Endothelial cell of umbilical vein (primary cell): ENCODE results near the gene PRRT4. TPM values are rescaled to one million over a fixed set of nuclear protein-coding genes. Genes with fewer than 3 reads are reported as not detected.
A peak's percentile ranks its signal among the peaks of the same experiment; 100 is the strongest.

Experiments used
- BruUV-seq: library from RNA; stranded (reverse); fragments of 400-500 nt; replicated peaks from 2 replicates; lab custom pipeline; 2021; lab: Mats Ljungman, UMichigan
- CTCF ChIA-PET: fragments of 300-600, 350-600 bp; sonication (Branson Sonifier 250); formaldehyde crosslinking; loops from one replicate; lab custom pipeline; 2021; ENCODE audit warnings: antibody characterized with exemption, inconsistent platforms; lab: Charles Lee
- POLR2A ChIA-PET: fragments of 300-600, 350-600 bp; sonication (Branson Sonifier 250); formaldehyde crosslinking; loops from one replicate; lab custom pipeline; 2021; ENCODE audit warnings: antibody characterized with exemption, inconsistent platforms; lab: Charles Lee
- DNase-seq: peaks from one replicate; pipeline ENCODE4 v3.0.0-alpha.2; 2011; ENCODE audit warnings: low read depth, low spot score
- FAIRE-seq: peaks from 2 replicates; lab custom pipeline; 2011; peaks lifted over from hg19 to GRCh38; lab: Jason Lieb, UNC
- H2AFZ ChIP-seq: 2 replicates; pipeline ENCODE4 v1.6.0; 2012; ENCODE audit warnings: low read depth, low read length, control low read depth, inconsistent platforms
- H3K27ac ChIP-seq: 2 replicates; pipeline ENCODE4 v1.5.1; 2011; ENCODE audit warnings: low read depth, mild to moderate bottlenecking, control low read depth, low read length, moderate library complexity; ENCODE audit not compliant: insufficient read depth
- H3K27me3 ChIP-seq, 2 experiments: 2 replicates each; pipeline versions ENCODE4 v1.6.0 to v1.6.1; 2011; ENCODE audit warnings: low read length in 2 of 2, mixed read lengths in 1 of 2; ENCODE audit not compliant: control insufficient read depth in 2 of 2, insufficient read depth in 2 of 2
- H3K36me3 ChIP-seq, 2 experiments: 2 replicates in 1 of 2; 3 replicates in 1 of 2; pipeline ENCODE4 v1.5.1; 2011; ENCODE audit warnings: low read length in 2 of 2, mild to moderate bottlenecking in 1 of 2, moderate library complexity in 1 of 2; ENCODE audit not compliant: control insufficient read depth in 2 of 2, insufficient read depth in 2 of 2; ENCODE audit errors: extremely low read depth in 1 of 2
- H3K4me1 ChIP-seq: 3 replicates; pipeline ENCODE4 v1.5.1; 2011; ENCODE audit warnings: mild to moderate bottlenecking, low read length; ENCODE audit not compliant: control insufficient read depth, insufficient read depth; ENCODE audit errors: extremely low read depth
- H3K4me2 ChIP-seq: 2 replicates; pipeline ENCODE4 v1.6.1; 2011; ENCODE audit warnings: low read length, control low read depth, mixed read lengths; ENCODE audit not compliant: insufficient read depth
- H3K4me3 ChIP-seq, 3 experiments: fragments of 200-600 bp in 1 of 3; sonication (generic), shearing (Covaris generic) in 1 of 3; replicated peaks in 1 of 3; 2 replicates each; pipeline ENCODE4 v1.5.1; 2011 to 2016; ENCODE audit warnings: control low read depth in 3 of 3, low read length in 3 of 3, mild to moderate bottlenecking in 2 of 3, inconsistent platforms in 1 of 3, low read depth in 1 of 3, moderate library complexity in 1 of 3; ENCODE audit not compliant: insufficient read depth in 1 of 3
- H3K79me2 ChIP-seq: 2 replicates; pipeline ENCODE4 v1.6.0; 2012; ENCODE audit warnings: low read length, inconsistent platforms; ENCODE audit not compliant: control insufficient read depth, insufficient read depth
- H3K9ac ChIP-seq: replicated peaks from 2 replicates; pipeline ENCODE3; 2011; ENCODE audit warnings: low read length, control low read depth; ENCODE audit not compliant: insufficient read depth; ENCODE audit errors: extremely low read depth
- H3K9me1 ChIP-seq: replicated peaks from 3 replicates; pipeline ENCODE4 v1.6.0; 2011; ENCODE audit warnings: mild to moderate bottlenecking, low read length; ENCODE audit not compliant: control insufficient read depth, insufficient read depth; ENCODE audit errors: extremely low read depth
- H3K9me3 ChIP-seq: replicated peaks from 2 replicates; pipeline ENCODE4 v1.5.1; 2012; ENCODE audit warnings: low read length, inconsistent platforms; ENCODE audit not compliant: control insufficient read depth, insufficient read depth
- H4K20me1 ChIP-seq: replicated peaks from 2 replicates; pipeline ENCODE3; 2011; ENCODE audit warnings: mild to moderate bottlenecking, low read length; ENCODE audit not compliant: control insufficient read depth, insufficient read depth; ENCODE audit errors: extremely low read depth
- EZH2 ChIP-seq: IDR thresholded peaks from 2 replicates; pipeline ENCODE4 v1.6.1; 2012; ENCODE audit warnings: borderline replicate concordance, low read depth, mild to moderate bottlenecking, moderate library complexity, low read length, inconsistent platforms; ENCODE audit not compliant: severe bottlenecking
- FOS ChIP-seq: IDR thresholded peaks from 2 replicates; pipeline ENCODE4 v1.6.1; 2011; ENCODE audit warnings: mild to moderate bottlenecking, low read length, moderate library complexity, borderline replicate concordance; ENCODE audit not compliant: insufficient read depth
- GATA2 ChIP-seq: IDR thresholded peaks from 2 replicates; pipeline ENCODE4 v1.7.0; 2011; ENCODE audit warnings: low read depth, mild to moderate bottlenecking, moderate library complexity, mixed read lengths, low read length; ENCODE audit not compliant: insufficient read length, insufficient read depth
- MYC ChIP-seq: IDR thresholded peaks from one replicate; pipeline ENCODE4 v1.6.1; 2011; ENCODE audit warnings: mild to moderate bottlenecking, low read depth, low read length
- POLR2A ChIP-seq: IDR thresholded peaks from 2 replicates; pipeline ENCODE4 v1.6.1; 2012; ENCODE audit warnings: low read depth, mild to moderate bottlenecking, control low read depth, low read length
- POLR2AphosphoS5 ChIP-seq: IDR thresholded peaks from 2 replicates; pipeline ENCODE4 v1.6.1; 2012; ENCODE audit warnings: low read depth, mild to moderate bottlenecking, control low read depth, low read length, moderate library complexity; ENCODE audit not compliant: insufficient read depth
- dilution Hi-C: fragments of 300-500 bp; cut with MboI; formaldehyde crosslinking; loops from one replicate; pipeline ENCODE4 v1.15.0; 2019; ENCODE audit warnings: low sequenced_read_pairs; ENCODE audit not compliant: extremely low pct_ligation_motif_present
- intact Hi-C: fragments of 100-400 bp; cut with micrococcal nuclease; formaldehyde crosslinking; loops from one replicate; pipeline ENCODE4 v1.10.0; 2022
- polyA plus RNA-seq, 4 experiments: library from polyadenylated mRNA; depleted of rRNA in 3 of 4; stranded (reverse) in 3 of 4; unstranded in 1 of 4; fragments of >200 nt; gene quantifications; 2 replicates each; pipeline versions ENCODE4 v1.2.1 to v1.2.3, GENCODE V29; 2011 to 2012; ENCODE audit warnings: missing spikeins in 1 of 4
- total RNA-seq: library from RNA; stranded (reverse); gene quantifications from 2 replicates; pipeline ENCODE4 v1.2.3, GENCODE V29; 2021

PRRT4 gene
- total and polyA plus RNA-seq, 2 donors (not counting 3 experiments of a cell fraction or from before 2014, with no cell fraction given) = 0.03 TPM; not detected in 1

DNA sequence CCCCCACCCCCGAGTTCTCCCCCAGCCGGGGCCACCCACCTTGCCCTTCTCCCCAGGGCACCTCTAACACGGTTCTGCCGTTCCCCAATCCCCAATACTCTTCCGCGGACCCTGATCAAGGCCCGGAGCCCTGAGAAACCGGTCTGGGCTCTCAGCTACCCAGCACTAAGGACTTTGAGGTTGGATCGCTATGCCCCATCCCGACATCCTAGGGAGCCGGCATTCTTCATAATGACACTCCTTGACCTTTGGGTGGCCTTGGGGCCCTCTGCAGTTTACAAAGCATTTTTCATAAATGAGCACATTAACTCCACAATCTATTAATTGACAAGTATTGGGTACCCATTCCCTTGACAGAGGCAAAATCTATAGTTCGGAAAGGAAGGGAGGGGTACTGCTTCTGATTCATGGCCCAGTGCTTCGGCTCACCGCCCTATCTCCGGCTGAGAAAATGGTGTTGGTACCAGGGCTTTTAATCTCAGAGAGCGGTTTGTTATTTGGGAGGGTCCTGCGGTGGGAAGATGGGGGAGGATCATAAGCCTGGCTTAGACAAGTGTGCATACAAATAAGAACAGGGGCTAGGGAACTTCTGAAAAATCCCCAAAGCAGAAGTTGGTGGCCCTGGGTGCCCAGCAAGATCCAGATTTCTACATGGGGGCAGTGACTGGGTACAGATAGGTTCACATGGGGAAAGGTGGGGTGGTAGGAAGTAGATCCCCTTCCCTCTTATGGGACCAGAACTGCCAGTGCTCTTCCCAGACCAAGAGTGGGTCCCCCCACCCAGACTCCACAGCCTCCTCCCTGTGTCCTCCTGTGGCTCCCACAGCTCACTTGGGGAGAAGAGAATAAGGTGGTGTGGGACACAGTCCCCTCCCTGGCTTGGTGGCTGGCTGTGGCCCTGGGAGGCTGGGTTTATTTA, 45.1 kb upstream of the PRRT4 start:
- TF ChIP-seq FOS = no peak
- no peak for TF ChIP-seq POLR2A
- no peak for TF ChIP-seq POLR2AphosphoS5
- no peak for TF ChIP-seq MYC
- TF ChIP-seq EZH2 = no peak
- TF ChIP-seq GATA2 = no peak
- Histone ChIP-seq H3K9me1 (no peaks in the 10 kb centered on the region), H3K9ac (no peak overlapping the region), H3K79me2 (peaks cover 25% of the 10 kb centered on the region), H3K9me3 (no peaks in the 10 kb centered on the region), H2AFZ (no peak overlapping the region), H3K27me3 (no peaks in the 10 kb centered on the region), H3K4me3 (no peak overlapping the region), H3K36me3 (peaks cover 0 to 1% of the 10 kb centered on the region in 2 experiments), H4K20me1 (no peaks in the 10 kb centered on the region), H3K27ac (no peak overlapping the region), H3K4me2 (no peak overlapping the region), H3K4me1 (peaks cover 28% of the 10 kb centered on the region)
- intact Hi-C loops (no loop called here), dilution Hi-C loops (no loop called here)
- DNase-seq = no peak
- no TSS peak for BruUV-seq
- POLR2A ChIA-PET = no interaction called here
- peak; percentile 43 for FAIRE-seq
- CTCF ChIA-PET = interaction anchor here (1.1 to 17.5 kb wide), 7 partner anchors 8 to 59 kb away, joined by 3 to 209 read pairs (median 6); no protein-coding TSS in a partner anchor
